Inferior parietal cortex (tissue), 1 donor: Measurements from ENCODE around the gene SRGAP2C.
"Not testable (repeated sequence)": the region's sequence is repeated elsewhere in the genome, so short reads cannot be mapped to it uniquely, and the experiment has no call there.

Source experiments
- DNase-seq: peaks from one replicate; pipeline ENCODE4 v3.0.0-alpha.2; 2016; ENCODE audit errors: extremely low spot score

SRGAP2C gene

GRCh38 chr1:121186191-121186590 lies 1.4 kb downstream of the SRGAP2C start:
- DNase-seq, result not testable (repeated sequence)

GRCh38 chr1:121187914-121188313 lies 3.1 kb downstream of the SRGAP2C start:
- not testable (repeated sequence) for DNase-seq

DNA sequence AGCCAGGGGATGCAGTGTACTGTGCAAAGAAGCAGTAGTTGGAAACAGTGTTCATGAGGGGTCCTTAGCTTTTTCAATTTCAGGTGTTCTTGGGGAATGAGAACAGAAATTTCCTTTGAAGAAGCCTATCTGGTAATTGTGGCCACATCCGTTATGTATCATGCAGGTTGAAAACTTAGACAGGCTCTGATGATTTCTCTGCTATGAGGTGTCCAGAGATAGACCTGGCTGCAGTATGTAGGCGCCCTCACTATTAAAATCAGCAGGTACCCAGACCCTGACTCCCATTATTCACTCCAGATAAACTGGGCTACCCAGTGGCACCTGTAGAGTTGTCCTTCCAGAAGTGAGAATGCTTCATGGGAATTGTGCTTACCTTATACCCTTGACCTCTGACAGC lies 7.7 kb downstream of the SRGAP2C start:
- DNase-seq, result not testable (repeated sequence)

DNA sequence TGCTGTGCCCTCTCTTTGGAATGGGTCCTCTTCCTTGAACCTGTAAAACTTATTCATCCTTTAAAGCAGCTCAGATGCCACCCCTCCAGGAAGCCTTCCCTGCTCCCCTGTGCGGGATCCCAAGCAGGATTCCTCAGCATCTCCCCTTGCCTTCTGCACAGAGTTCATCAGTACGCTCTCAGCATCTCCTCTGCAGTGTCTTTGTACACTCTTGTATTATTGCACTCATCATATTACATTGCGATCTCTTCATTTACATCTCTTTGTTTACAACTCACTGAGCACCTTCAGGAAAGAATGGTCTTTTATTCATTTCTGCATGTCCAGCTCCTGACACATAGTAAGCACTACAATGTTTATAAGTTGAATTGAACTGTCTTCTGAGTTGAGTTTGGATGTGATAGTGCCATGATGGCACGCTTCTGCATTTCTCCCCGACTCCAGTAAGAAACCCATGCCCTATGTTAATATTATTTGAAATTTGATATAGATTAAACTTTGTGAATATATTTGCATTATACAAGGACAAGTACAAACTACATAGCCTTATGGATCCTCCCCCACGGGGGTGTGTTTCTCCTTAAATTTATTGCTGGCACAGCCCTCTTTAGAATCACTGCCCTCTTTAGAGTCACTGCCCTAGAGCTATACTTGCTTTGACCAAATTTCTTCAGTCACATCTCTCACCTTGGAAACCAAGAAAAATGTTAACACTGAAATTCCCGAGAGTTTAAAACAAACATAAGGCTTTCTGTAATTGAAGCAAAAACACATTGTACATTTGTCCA lies 12.5 kb downstream of the SRGAP2C start:
- DNase-seq, result not testable (repeated sequence)

GRCh38 chr1:121199763-121200162 lies 15.0 kb downstream of the SRGAP2C start:
- DNase-seq, result not testable (repeated sequence)

DNA sequence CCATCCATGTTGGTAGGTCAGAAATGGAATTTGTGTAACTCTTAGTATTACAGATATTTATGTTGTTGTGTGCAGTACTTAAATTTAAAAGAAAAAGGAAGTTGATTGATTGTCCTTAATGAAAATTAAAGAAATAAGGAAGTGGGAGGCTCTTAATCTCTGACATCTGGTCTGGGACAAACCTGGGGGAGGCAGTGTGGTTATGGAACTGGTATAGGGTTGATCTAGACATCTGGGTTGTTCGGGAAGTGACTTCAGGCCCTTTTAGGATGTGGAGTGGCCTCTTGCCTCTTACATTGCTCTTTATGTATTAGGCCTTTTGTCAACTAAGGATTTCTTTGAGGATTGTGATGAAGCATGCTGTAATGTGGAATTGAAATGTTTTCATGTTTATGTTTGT lies 15.5 kb downstream of the SRGAP2C start:
- not testable (repeated sequence) for DNase-seq

DNA sequence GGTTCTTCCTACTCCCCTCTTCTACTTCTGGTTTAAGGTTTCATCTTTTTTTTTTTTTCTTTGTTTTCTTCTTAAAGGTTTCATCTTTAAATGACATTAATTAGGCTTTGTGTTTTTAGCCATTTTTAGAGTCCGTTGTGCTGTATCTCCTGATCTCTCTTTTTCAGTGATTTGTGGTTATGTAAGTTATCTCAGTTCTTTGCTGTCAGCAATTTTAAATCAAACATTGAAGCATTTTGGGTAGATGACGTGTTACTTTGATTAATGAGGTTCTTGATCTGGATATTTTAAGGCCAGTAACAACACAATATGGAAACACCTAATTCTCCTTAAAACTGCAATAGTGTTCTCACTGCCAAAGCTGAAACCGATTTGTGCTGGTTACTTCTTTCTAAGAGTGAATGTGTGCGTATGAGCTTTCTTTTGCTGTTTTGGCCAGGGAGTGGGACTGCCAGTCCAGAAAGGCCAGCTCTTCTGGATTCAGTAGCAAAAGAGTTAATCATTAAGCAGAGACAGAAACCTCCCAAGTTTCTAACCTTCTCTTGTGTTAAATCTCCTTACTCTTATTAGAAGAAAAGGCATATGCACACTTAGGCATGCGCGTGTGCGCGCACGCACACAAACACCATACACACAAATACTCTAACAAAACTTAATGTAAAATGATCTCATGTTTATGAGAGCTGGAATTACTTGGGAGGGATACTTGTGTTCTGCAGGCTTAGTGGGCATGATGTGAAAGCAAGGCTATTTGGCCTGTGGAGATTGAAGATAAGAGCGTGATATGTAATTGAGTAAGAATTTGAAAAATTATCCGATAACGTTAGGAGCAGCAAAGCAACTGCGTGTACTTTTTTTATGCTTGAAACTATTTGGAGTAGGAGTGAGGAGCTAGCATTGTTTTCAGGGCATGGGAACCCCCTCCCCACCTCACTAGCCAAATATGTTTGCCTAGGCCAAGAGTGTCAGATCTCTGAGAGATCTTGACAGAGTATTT lies 16.5 kb downstream of the SRGAP2C start:
- not testable (repeated sequence) for DNase-seq

- not testable (repeated sequence) for DNase-seq
Observed at GRCh38 chr1:121202986-121203385, 18.2 kb downstream of the SRGAP2C start.

- DNase-seq, result not testable (repeated sequence)
Observed at GRCh38 chr1:121205786-121206711, 21.3 kb downstream of the SRGAP2C start.

GRCh38 chr1:121207328-121207727 lies 22.6 kb downstream of the SRGAP2C start:
- not testable (repeated sequence) for DNase-seq

- DNase-seq, result not testable (repeated sequence)
Observed at GRCh38 chr1:121208375-121208774, 23.6 kb downstream of the SRGAP2C start.

- not testable (repeated sequence) for DNase-seq
Observed at GRCh38 chr1:121210778-121211177, 26.0 kb downstream of the SRGAP2C start.

DNA sequence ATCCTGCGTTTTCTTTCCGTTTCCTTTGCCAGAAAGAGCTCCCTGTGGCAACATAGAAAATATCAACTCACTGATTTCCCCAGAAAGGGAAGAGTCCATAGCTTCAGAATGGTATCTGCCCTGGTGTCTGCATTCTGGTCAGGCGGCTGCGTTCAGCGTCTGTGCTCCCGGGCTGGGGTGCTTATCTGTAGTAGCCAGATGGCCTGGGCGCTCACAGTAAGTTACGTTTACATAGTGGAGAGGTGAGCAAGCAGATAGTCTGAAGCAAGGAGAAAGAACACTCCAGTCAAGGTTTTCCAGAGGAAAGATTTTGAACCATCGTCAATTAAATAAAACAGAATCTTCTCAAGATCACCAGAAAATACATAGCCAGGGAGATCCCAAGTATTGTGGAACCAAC lies 28.7 kb downstream of the SRGAP2C start:
- DNase-seq, result not testable (repeated sequence)

DNA sequence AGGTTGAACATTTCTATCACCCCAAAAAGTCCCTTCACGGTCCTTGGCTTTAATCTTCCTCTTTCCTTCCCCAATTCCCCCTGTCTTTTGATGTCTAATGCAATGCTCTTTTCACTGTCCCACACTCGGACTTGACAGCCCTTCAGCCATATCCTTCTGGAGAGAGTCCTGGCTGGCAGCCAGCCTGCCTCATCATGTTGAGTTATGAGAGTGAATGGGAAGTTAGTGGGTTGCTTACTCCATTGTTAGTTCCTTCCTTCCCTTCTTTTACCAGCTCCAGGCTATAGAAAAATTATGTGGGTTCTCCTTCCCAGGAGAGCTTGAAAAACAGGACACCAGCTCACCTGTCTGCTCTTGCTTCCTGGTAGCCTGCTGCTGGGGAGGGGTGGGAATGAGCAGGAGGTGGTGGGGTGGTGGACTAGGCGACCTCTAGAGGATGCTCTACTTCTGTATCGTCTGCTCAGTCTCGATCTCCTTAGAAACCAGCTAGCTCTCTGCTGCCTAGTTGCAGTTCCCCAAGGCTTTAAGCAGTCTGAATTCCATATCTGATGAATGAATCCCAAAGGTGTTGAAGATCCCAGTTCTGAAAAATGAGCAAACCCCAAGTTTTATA lies 29.9 kb downstream of the SRGAP2C start:
- DNase-seq, result not testable (repeated sequence)

DNA sequence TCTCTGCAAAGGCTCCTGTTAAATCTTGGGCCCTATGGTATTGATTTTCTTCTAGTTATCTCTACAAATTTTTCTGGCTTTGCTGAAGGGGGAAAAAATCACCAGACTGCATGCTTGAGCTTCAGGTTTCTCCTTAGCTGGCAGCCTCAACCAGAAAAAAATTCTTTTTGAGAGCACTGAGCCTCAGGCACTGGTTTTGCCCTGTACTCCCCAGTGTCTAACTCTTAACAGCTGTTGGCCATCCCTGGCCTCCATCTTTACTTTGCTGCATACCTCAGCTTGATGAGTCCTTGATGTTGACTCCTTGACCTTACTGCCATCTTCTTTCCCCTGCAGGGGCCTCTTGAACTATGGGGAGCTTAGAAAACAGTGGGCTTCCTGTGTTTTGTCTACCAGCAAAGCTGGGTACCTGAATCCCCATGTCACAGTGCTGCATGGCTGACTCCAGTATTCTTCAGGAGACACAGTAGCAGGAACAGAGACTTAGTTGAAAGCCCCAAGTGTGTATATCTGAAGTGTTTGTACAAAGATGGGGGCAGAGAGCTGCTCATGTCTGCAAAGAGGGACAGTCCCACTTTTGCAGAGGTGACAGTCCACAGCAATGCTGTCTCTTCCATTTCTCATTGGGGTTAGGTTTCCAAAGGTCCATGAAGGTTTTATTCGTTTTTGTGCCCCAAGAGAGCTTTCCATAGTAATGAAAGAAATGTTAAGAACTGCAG lies 31.1 kb downstream of the SRGAP2C start:
- DNase-seq, result not testable (repeated sequence)

DNA sequence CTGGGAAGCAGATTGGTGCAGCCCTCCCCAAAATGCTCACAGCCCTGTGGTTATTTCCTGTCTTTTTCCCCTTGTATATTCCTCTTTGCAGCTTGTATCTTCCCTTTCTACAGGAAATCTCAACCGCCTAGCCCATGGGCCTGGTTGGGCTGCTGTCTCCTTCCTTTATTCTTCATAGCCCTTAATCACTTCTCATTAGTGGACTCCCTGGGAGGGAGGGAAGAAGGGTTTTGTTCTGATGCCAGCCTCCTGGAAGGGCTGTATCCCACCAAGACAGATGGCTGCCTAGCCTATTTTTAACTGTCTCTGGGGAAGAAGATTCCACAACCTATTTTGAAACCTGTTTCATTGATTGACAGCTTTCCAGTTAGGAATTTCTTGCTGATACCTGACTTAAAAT lies 31.9 kb downstream of the SRGAP2C start:
- DNase-seq, result not testable (repeated sequence)

DNA sequence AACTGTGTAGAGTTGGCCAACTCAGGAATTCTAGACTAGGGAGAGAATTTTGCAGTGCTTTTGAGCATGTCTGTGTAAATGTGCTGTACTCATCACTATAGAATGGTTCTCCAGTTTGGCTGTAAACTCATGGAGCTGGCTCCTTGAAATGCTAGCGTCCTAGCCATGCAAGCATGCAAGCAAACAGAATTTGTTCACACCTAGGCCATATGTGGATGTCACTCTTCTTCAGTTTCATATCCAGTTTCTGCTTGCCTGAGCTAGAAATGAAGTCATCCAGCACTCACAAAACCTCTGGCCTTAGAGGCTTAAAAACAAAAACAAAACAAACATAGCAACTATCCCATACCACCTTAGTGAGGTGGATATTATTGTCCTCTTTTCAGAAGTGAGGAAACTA lies 37.0 kb downstream of the SRGAP2C start:
- not testable (repeated sequence) for DNase-seq

GRCh38 chr1:121224714-121225113 lies 39.9 kb downstream of the SRGAP2C start:
- DNase-seq, result not testable (repeated sequence)

DNA sequence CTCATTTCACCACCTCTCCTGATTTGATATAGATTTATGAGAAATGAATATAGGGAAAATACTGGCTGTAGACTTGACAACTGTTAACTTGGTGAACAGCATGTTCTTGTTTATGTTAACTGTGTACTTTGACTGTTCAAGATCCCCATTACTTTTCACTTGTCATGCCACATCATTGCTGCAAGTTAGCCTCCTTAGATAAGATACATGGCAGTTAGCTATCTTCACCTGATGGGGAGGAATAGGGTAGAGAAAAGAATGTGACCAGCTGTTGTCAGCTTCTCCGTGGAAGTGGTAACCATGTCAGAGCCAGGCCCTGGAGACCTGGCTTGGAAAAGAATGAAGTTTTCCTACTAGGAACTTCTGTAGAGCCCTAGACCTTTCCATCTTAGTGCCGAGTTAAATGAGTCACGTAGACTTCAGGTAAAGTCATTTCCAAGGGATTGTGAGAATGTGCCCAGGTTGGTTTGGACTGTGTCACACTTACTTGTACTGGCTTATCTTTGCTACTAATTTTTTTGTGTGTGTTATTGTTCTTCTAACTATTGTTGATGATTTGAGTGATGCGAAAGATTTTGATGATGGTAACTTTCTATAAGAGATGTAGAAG lies 41.6 kb downstream of the SRGAP2C start:
- not testable (repeated sequence) for DNase-seq

GRCh38 chr1:121226925-121227324 lies 42.1 kb downstream of the SRGAP2C start:
- not testable (repeated sequence) for DNase-seq
